ENCODE results near the gene VPS26C. TPM values are rescaled to one million over a fixed set of nuclear protein-coding genes. Genes with fewer than 3 reads are reported as not detected.
A peak's percentile ranks its signal among the peaks of the same experiment; 100 is the strongest.

Gene VPS26C
- total RNA-seq, 1 donor from 2014 or later: 63.8 TPM

DNA sequence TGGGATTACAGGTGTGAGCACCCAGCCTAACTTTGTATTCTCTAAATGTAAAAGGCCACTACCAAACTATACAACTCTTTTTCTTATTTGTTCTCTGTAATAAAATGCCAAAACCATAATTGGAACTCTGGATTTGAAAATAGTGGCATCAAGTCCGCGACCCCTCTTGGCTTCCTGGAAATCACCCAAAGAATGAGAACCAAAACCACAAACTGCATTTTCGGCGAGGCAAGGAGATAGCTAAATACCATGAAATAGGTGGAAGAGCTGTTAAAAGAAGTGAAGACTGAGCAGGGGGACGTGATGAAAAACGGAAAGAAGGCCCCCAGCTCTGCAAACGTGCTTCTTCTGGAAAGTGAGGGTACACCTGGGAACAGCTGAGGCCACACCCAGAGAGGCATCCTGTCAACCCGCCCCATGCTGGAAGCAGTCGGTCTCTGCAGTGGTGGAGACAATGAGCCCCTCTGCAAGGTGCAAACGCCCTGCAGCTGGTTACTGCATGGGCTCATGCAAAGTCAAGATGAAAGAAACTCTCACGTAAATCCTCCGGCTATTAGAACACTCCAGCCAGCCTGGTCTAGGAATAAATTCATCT lies 22.5 kb downstream of the VPS26C start:
- H3K36me3 Mint-ChIP-seq (ENCODE audit: low read depth, unreplicated experiment): peaks cover 21% of the 10 kb centered on the region
- peak overlapping the region; percentile 13 for H3K4me3 Mint-ChIP-seq (ENCODE audit: unreplicated experiment)
- peaks cover 9% of the 10 kb centered on the region for H3K27me3 Mint-ChIP-seq (ENCODE audit: unreplicated experiment)
- peaks cover 51% of the 10 kb centered on the region for H3K4me1 Mint-ChIP-seq (ENCODE audit: unreplicated experiment)
- TF ChIP-seq CTCF (IDR thresholded peaks at IDR 0.05; ENCODE audit: unreplicated experiment): no peak
- DNase-seq (ENCODE audit: low spot score): no peak
- peak overlapping the region; percentile 11 for H3K27ac Mint-ChIP-seq (ENCODE audit: unreplicated experiment)
- H3K9me3 Mint-ChIP-seq (ENCODE audit: unreplicated experiment): no peaks in the 10 kb centered on the region

DNA sequence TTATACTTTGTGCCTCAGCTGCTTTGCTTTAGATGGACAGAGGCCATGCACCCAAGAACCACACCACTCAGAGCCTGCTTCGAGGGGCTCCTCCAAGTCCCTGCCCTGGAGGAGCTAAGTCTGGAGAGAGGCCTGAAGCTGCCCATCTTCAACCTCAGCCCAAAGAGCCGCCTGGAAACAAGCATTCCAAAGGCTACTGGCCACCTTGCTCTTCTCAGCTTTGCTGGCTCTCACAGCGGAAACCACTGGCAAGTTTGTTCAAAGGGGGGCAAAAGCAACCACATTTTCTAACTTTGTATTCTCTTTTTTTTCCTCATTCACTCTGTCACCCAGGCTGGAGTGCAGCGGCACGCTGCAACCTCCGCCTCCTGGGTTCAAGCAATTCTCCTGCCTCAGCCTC lies 23.2 kb downstream of the VPS26C start:
- Mint-ChIP-seq H3K4me1 (ENCODE audit: unreplicated experiment) (peaks cover 50% of the 10 kb centered on the region), H3K9me3 (ENCODE audit: unreplicated experiment) (no peaks in the 10 kb centered on the region), H3K27ac (ENCODE audit: unreplicated experiment) (no peak overlapping the region), H3K4me3 (ENCODE audit: unreplicated experiment) (no peak overlapping the region), H3K27me3 (ENCODE audit: unreplicated experiment) (peaks cover 9% of the 10 kb centered on the region), H3K36me3 (ENCODE audit: low read depth, unreplicated experiment) (peaks cover 24% of the 10 kb centered on the region)
- no peak for DNase-seq (ENCODE audit: low spot score)
- no peak for TF ChIP-seq CTCF (IDR thresholded peaks at IDR 0.05; ENCODE audit: unreplicated experiment)

DNA sequence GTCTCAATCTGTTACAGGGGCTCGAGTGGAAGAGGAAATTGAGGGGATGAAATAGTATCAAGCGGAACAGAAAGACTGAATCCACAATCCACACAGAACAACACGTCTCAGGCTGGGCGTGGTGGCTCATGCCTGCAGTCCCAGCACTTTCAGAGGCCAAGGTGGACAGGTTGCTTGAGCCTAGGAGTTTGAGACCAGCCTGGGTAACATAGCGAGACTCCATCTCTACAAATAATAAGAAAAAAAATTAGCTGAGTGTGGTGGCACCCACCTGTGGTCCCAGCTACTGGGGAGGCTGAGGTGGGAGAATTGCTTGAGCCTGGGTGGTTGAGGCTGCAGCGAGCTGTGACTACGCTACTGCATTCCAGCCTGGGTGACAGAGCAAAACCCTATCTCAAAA lies 25.7 kb downstream of the VPS26C start:
- Mint-ChIP-seq H3K36me3 (ENCODE audit: low read depth, unreplicated experiment) (peaks cover 37% of the 10 kb centered on the region), H3K4me3 (ENCODE audit: unreplicated experiment) (no peak overlapping the region), H3K4me1 (ENCODE audit: unreplicated experiment) (peaks cover 61% of the 10 kb centered on the region), H3K27me3 (ENCODE audit: unreplicated experiment) (peaks cover 11% of the 10 kb centered on the region), H3K9me3 (ENCODE audit: unreplicated experiment) (no peaks in the 10 kb centered on the region), H3K27ac (ENCODE audit: unreplicated experiment) (no peak overlapping the region)
- no peak for DNase-seq (ENCODE audit: low spot score)
- no peak for TF ChIP-seq CTCF (IDR thresholded peaks at IDR 0.05; ENCODE audit: unreplicated experiment)

- Mint-ChIP-seq H3K9me3 (ENCODE audit: unreplicated experiment) (no peaks in the 10 kb centered on the region), H3K4me3 (ENCODE audit: unreplicated experiment) (no peak overlapping the region), H3K27ac (ENCODE audit: unreplicated experiment) (no peak overlapping the region), H3K27me3 (ENCODE audit: unreplicated experiment) (peaks cover 11% of the 10 kb centered on the region), H3K4me1 (ENCODE audit: unreplicated experiment) (peaks cover 58% of the 10 kb centered on the region), H3K36me3 (ENCODE audit: low read depth, unreplicated experiment) (peaks cover 39% of the 10 kb centered on the region)
- TF ChIP-seq CTCF (IDR thresholded peaks at IDR 0.05; ENCODE audit: unreplicated experiment): no peak
- DNase-seq (ENCODE audit: low spot score): no peak
Observed at GRCh38 chr21:37240978-37241377, 26.2 kb downstream of the VPS26C start.

DNA sequence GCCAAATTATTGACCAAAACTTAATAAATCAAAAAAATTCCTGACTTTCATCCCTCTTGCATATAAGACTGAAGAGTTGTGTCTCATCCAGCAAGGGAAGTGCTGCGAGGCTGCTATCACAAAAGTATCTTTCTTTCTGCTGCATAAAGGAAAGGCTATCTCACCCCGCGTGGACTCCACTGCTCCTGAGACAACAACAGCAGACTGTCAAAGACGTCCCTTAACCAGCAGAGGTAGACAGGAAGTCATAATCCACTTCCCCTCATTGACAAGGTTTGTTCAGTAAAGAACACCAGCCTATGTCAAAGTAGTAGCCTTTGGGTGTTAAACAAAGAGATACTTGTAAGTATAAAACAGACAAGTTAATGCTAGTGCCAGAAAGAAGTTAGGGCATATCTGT lies 29.4 kb downstream of the VPS26C start:
- Mint-ChIP-seq H3K27ac (ENCODE audit: unreplicated experiment) (peak overlapping the region; percentile 88), H3K9me3 (ENCODE audit: unreplicated experiment) (no peaks in the 10 kb centered on the region), H3K4me3 (ENCODE audit: unreplicated experiment) (no peak overlapping the region), H3K36me3 (ENCODE audit: low read depth, unreplicated experiment) (peaks cover 29% of the 10 kb centered on the region), H3K4me1 (ENCODE audit: unreplicated experiment) (peaks cover 35% of the 10 kb centered on the region), H3K27me3 (ENCODE audit: unreplicated experiment) (peaks cover 7% of the 10 kb centered on the region)
- no peak for TF ChIP-seq CTCF (IDR thresholded peaks at IDR 0.05; ENCODE audit: unreplicated experiment)
- DNase-seq (ENCODE audit: low spot score): peak; percentile 18

All from endothelial cell (in vitro differentiated cells).